ENCODE measurements around the gene TSPAN4. TPM values are rescaled to one million over a fixed set of nuclear protein-coding genes. Genes with fewer than 3 reads are reported as not detected.

The TSPAN4 gene
- total RNA-seq, 1 donor from 2014 or later = 40.5 TPM

GRCh38 chr11:802693-803466 is 39.8 kb upstream of the TSPAN4 start:
- intact Hi-C loops (cut with micrococcal nuclease) = no loop called here
- DNase-seq (no peak), ATAC-seq (no peak)

- DNase-seq (no peak), ATAC-seq (no peak)
- intact Hi-C loops (cut with micrococcal nuclease) = no loop called here
These were observed 39.2 kb upstream of the TSPAN4 start for GRCh38 chr11:803467-803742.

GRCh38 chr11:803770-804598 is 38.7 kb upstream of the TSPAN4 start:
- ATAC-seq (no peak), DNase-seq (no peak)
- intact Hi-C loops (cut with micrococcal nuclease) = no loop called here

- intact Hi-C loops (cut with micrococcal nuclease) = no loop called here
- ATAC-seq (no peak), DNase-seq (no peak)
These were observed 38.1 kb upstream of the TSPAN4 start for GRCh38 chr11:804599-804964.

GRCh38 chr11:808427-809286 is 34.0 kb upstream of the TSPAN4 start:
- intact Hi-C loops (cut with micrococcal nuclease) = no loop called here
- DNase-seq = no peak
- ATAC-seq = no peak

GRCh38 chr11:809287-810039 is 33.2 kb upstream of the TSPAN4 start, which contains the start of gene RPLP2:
RPLP2 (plus strand) TSS chr11:809967; CDS start chr11:810235, 268 bp downstream.
- ATAC-seq (peak; percentile 90), DNase-seq (peak; percentile 99)
- intact Hi-C loops (cut with micrococcal nuclease) = no loop called here

- intact Hi-C loops (cut with micrococcal nuclease) = no loop called here
- ATAC-seq = no peak
- DNase-seq = no peak
These were observed 32.5 kb upstream of the TSPAN4 start for GRCh38 chr11:810040-810567.

- DNase-seq (no peak), ATAC-seq (no peak)
- intact Hi-C loops (cut with micrococcal nuclease) = no loop called here
These were observed 31.0 kb upstream of the TSPAN4 start for GRCh38 chr11:811446-812245.

- intact Hi-C loops (cut with micrococcal nuclease) = no loop called here
- DNase-seq = no peak
- no peak for ATAC-seq
These were observed 30.3 kb upstream of the TSPAN4 start for GRCh38 chr11:812390-812789.

- no peak for ATAC-seq
- DNase-seq = no peak
- intact Hi-C loops (cut with micrococcal nuclease) = no loop called here
These were observed 29.6 kb upstream of the TSPAN4 start for GRCh38 chr11:813072-813455.

GRCh38 chr11:813456-814096 is 29.1 kb upstream of the TSPAN4 start:
- no peak for ATAC-seq
- intact Hi-C loops (cut with micrococcal nuclease) = no loop called here

GRCh38 chr11:815675-816432 is 26.8 kb upstream of the TSPAN4 start:
- ATAC-seq (no peak), DNase-seq (no peak)
- intact Hi-C loops (cut with micrococcal nuclease) = no loop called here

More at GRCh38 chr11:813456-814096, 29.1 kb upstream of the TSPAN4 start:
- no peak for DNase-seq

- ATAC-seq = no peak
- DNase-seq = no peak
- intact Hi-C loops (cut with micrococcal nuclease) = no loop called here
These were observed 26.2 kb upstream of the TSPAN4 start for GRCh38 chr11:816433-816779.

- intact Hi-C loops (cut with micrococcal nuclease) = no loop called here
- DNase-seq (peak; percentile 52), ATAC-seq (no peak)
These were observed 24.1 kb upstream of the TSPAN4 start, which contains the start of gene PNPLA2 for GRCh38 chr11:818396-819128. PNPLA2 (plus strand) TSS chr11:818914; CDS start chr11:819719, 805 bp downstream.

GRCh38 chr11:819129-819931 is 23.3 kb upstream of the TSPAN4 start:
- DNase-seq = peak; percentile 97
- intact Hi-C loops (cut with micrococcal nuclease) = no loop called here
- ATAC-seq = peak; percentile 82

Data from left ventricle myocardium superior (tissue), 1 donor.